IMR-90 (cell line): Measurements from ENCODE around the gene STX16. TPM values are rescaled to one million over a fixed set of nuclear protein-coding genes. Genes with fewer than 3 reads are reported as not detected.

Source experiments
- ATAC-seq: fragments of 200-7000 bp; cut with Tn5 transposase; 2 replicates; pipeline ENCODE4 v1.9.1; 2020; ENCODE audit warnings: low read depth, mild to moderate bottlenecking, moderate library complexity
- BruUV-seq: library from RNA; stranded (reverse); fragments of 400-500 nt; replicated peaks from 2 replicates; lab custom pipeline; 2021; lab: Mats Ljungman, UMichigan
- CTCF ChIA-PET: fragments of 300-600 bp; formaldehyde crosslinking; extraction: SDS; loops from one replicate; lab custom pipeline; 2021; ENCODE audit warnings: antibody characterized with exemption; lab: Yijun Ruan, JAX
- POLR2A ChIA-PET: fragments of 300-600 bp; sonication (Branson Sonifier 250); formaldehyde crosslinking; loops from one replicate; lab custom pipeline; 2022; ENCODE audit warnings: antibody characterized with exemption; ENCODE audit not compliant: unreplicated experiment; lab: Charles Lee
- DNase-seq: peaks from one replicate; pipeline ENCODE4 v3.0.0; 2013
- H2AFZ ChIP-seq: replicated peaks from 2 replicates; pipeline ENCODE3; 2013; ENCODE audit warnings: low read length, mild to moderate bottlenecking; ENCODE audit not compliant: poor library complexity
- H2AK5ac ChIP-seq: 2 replicates; pipeline ENCODE4 v1.6.1; 2013; ENCODE audit warnings: low read depth, low read length, inconsistent platforms
- H2AK9ac ChIP-seq: replicated peaks from 2 replicates; pipeline ENCODE3; 2013; ENCODE audit warnings: mild to moderate bottlenecking, low read depth, low read length, moderate library complexity; ENCODE audit not compliant: poor library complexity
- H2BK120ac ChIP-seq: 2 replicates; pipeline ENCODE4 v1.6.1; 2013; ENCODE audit warnings: low read depth, low read length, inconsistent platforms
- H2BK15ac ChIP-seq: 3 replicates; pipeline ENCODE4 v1.6.1; 2013; ENCODE audit warnings: low read depth, low read length, inconsistent platforms
- H2BK20ac ChIP-seq: 2 replicates; pipeline ENCODE4 v1.6.1; 2013; ENCODE audit warnings: low read depth, mild to moderate bottlenecking, inconsistent platforms, low read length, moderate library complexity
- H2BK5ac ChIP-seq: 2 replicates; pipeline ENCODE4 v1.6.1; 2013; ENCODE audit warnings: mild to moderate bottlenecking, low read depth, low read length, inconsistent platforms; ENCODE audit not compliant: poor library complexity, severe bottlenecking
- H3K14ac ChIP-seq: replicated peaks from 2 replicates; pipeline ENCODE4 v1.6.1; 2013; ENCODE audit warnings: low read depth, low read length, inconsistent platforms
- H3K18ac ChIP-seq: 2 replicates; pipeline ENCODE4 v1.6.1; 2013; ENCODE audit warnings: low read depth, low read length, control low read depth
- H3K23ac ChIP-seq: 2 replicates; pipeline ENCODE4 v1.6.1; 2013; ENCODE audit warnings: low read depth, low read length, inconsistent platforms
- H3K27ac ChIP-seq: 2 replicates; pipeline ENCODE4 v1.5.1; 2013; ENCODE audit warnings: mild to moderate bottlenecking, control low read depth, low read length; ENCODE audit not compliant: insufficient read depth
- H3K27me3 ChIP-seq: 2 replicates; pipeline ENCODE4 v1.6.1; 2013; ENCODE audit warnings: low read length; ENCODE audit not compliant: control insufficient read depth, insufficient read depth
- H3K36me3 ChIP-seq: 2 replicates; pipeline ENCODE4 v1.6.1; 2013; ENCODE audit warnings: low read length, mixed read lengths; ENCODE audit not compliant: control insufficient read depth, insufficient read depth
- H3K4ac ChIP-seq: 2 replicates; pipeline ENCODE4 v1.6.1; 2013; ENCODE audit warnings: low read depth, low read length, inconsistent platforms
- H3K4me1 ChIP-seq: 2 replicates; pipeline ENCODE4 v1.6.1; 2013; ENCODE audit warnings: low read length, mixed read lengths; ENCODE audit not compliant: control insufficient read depth, insufficient read depth
- H3K4me2 ChIP-seq: 2 replicates; pipeline ENCODE4 v1.6.1; 2013; ENCODE audit warnings: low read depth, mild to moderate bottlenecking, control low read depth, low read length, moderate library complexity
- H3K4me3 ChIP-seq: 2 replicates; pipeline ENCODE4 v1.5.1; 2013; ENCODE audit warnings: low read depth, mild to moderate bottlenecking, control low read depth, low read length, moderate library complexity; ENCODE audit not compliant: insufficient read depth
- H3K56ac ChIP-seq: 2 replicates; pipeline ENCODE4 v1.6.1; 2013; ENCODE audit warnings: low read length, inconsistent platforms; ENCODE audit not compliant: insufficient read depth; ENCODE audit errors: extremely low read depth
- H3K79me1 ChIP-seq, 2 experiments: 2 replicates each; pipeline ENCODE4 v1.6.1; 2013; ENCODE audit warnings: low read length in 2 of 2, inconsistent platforms in 1 of 2, low read depth in 1 of 2
- H3K9ac ChIP-seq: 2 replicates; pipeline ENCODE4 v1.6.1; 2013; ENCODE audit warnings: low read depth, low read length, control low read depth
- H3K9me1 ChIP-seq: 2 replicates; pipeline ENCODE4 v1.6.1; 2013; ENCODE audit warnings: low read length, inconsistent platforms; ENCODE audit not compliant: insufficient read depth
- H3K9me3 ChIP-seq: 2 replicates; pipeline ENCODE4 v1.6.1; 2013; ENCODE audit warnings: low read length; ENCODE audit not compliant: control insufficient read depth, insufficient read depth
- H4K20me1 ChIP-seq: 2 replicates; pipeline ENCODE4 v1.6.1; 2013; ENCODE audit warnings: low read length, inconsistent platforms; ENCODE audit not compliant: insufficient read depth
- H4K5ac ChIP-seq: 2 replicates; pipeline ENCODE4 v1.6.1; 2013; ENCODE audit warnings: mild to moderate bottlenecking, low read depth, low read length, control low read depth
- H4K8ac ChIP-seq, 2 experiments: 2 replicates each; pipeline ENCODE4 v1.6.1; 2013; ENCODE audit warnings: low read depth in 2 of 2, low read length in 2 of 2, control low read depth in 1 of 2, inconsistent platforms in 1 of 2
- H4K91ac ChIP-seq: 2 replicates; pipeline ENCODE4 v1.6.1; 2013; ENCODE audit warnings: low read depth, low read length, inconsistent platforms; ENCODE audit not compliant: insufficient read depth
- BHLHE40 ChIP-seq: fragments of 150-350 bp; IDR thresholded peaks from 2 replicates; pipeline ENCODE4 v1.6.1; 2016; ENCODE audit warnings: mild to moderate bottlenecking, low read depth, low read length
- CEBPB ChIP-seq: IDR thresholded peaks from 2 replicates; pipeline ENCODE4 v1.6.1; 2012; ENCODE audit warnings: low read depth, low read length, improper control_type of control experiment
- CHD1 ChIP-seq: IDR thresholded peaks from 2 replicates; pipeline ENCODE4 v1.6.1; 2012; ENCODE audit warnings: low read depth, low read length, improper control_type of control experiment
- FOS ChIP-seq: fragments of 150-350 bp; IDR thresholded peaks from 2 replicates; pipeline ENCODE4 v1.6.1; 2016; ENCODE audit warnings: low read depth, low read length
- MAFK ChIP-seq: IDR thresholded peaks from 2 replicates; pipeline ENCODE4 v1.6.1; 2012; ENCODE audit warnings: low read depth, low read length, improper control_type of control experiment
- MXI1 ChIP-seq: IDR thresholded peaks from 2 replicates; pipeline ENCODE4 v1.6.1; 2012; ENCODE audit warnings: low read depth, mild to moderate bottlenecking, low read length, moderate library complexity, borderline replicate concordance
- NFE2L2 ChIP-seq: fragments of 150-350 bp; IDR thresholded peaks from 2 replicates; pipeline ENCODE4 v1.6.1; 2016; ENCODE audit warnings: low read depth, mild to moderate bottlenecking, low read length
- POLR2A ChIP-seq: IDR thresholded peaks from 2 replicates; pipeline ENCODE4 v1.6.1; 2012; ENCODE audit warnings: mild to moderate bottlenecking, low read depth, low read length
- RAD21 ChIP-seq: IDR thresholded peaks from 2 replicates; pipeline ENCODE4 v1.6.1; 2012; ENCODE audit warnings: low read length, improper control_type of control experiment
- SMC3 ChIP-seq: fragments of 150-350 bp; IDR thresholded peaks from 2 replicates; pipeline ENCODE4 v1.6.1; 2016; ENCODE audit warnings: low read depth, mild to moderate bottlenecking, antibody characterized with exemption, low read length, moderate library complexity
- WGBS, 2 experiments: methylation state at CpG; one replicate each; pipeline versions ENCODE4 v1.1.5 to v1.1.7; 2013; ENCODE audit warnings: missing lambda C conversion rate in 2 of 2; ENCODE audit not compliant: insufficient read length in 1 of 2; ENCODE audit errors: extremely low coverage in 2 of 2; 5-methylcytosine and 5-hydroxymethylcytosine counted together
- dilution Hi-C: fragments of 300-500 bp; cut with HindIII; formaldehyde crosslinking; loops from one replicate; pipeline ENCODE4 v1.14.3; 2018; ENCODE audit warnings: low sequenced_read_pairs; ENCODE audit not compliant: unreplicated experiment
- in situ Hi-C: fragments of 300-500 bp; cut with MboI; formaldehyde crosslinking; loops from 3 replicates; pipeline ENCODE4 v1.14.3; 2019; ENCODE audit warnings: low sequenced_read_pairs, inconsistent platforms, mixed read lengths
- intact Hi-C: fragments of 100-400 bp; cut with micrococcal nuclease; formaldehyde crosslinking; loops from 2 replicates; pipeline ENCODE4 v1.10.0; 2022
- polyA plus RNA-seq, 3 experiments: library from polyadenylated mRNA; depleted of rRNA; stranded (reverse); fragments of >200 nt; gene quantifications; 2 replicates each; pipeline ENCODE4 v1.2.3, GENCODE V29; 2012; ENCODE audit warnings: low replicate concordance in 1 of 3
- total RNA-seq: library from RNA; depleted of rRNA; stranded (reverse); fragments of >200 nt; gene quantifications from 2 replicates; pipeline ENCODE4 v1.2.3, GENCODE V29; 2012
- TF ChIP-seq, protein P1 (sequence below): fragments of 150-350 bp; IDR thresholded peaks from 2 replicates; pipeline ENCODE4 v1.6.1; 2016; ENCODE audit warnings: low read depth, mild to moderate bottlenecking, low read length, moderate library complexity, borderline replicate concordance
- TF ChIP-seq, protein P2 (sequence below): fragments of 150-350 bp; IDR thresholded peaks from 2 replicates; pipeline ENCODE4 v1.6.1; 2017; ENCODE audit warnings: mild to moderate bottlenecking, antibody characterized with exemption, low read length, low read depth

STX16 gene
- total and polyA plus RNA-seq, 2 of the 4 experiments (the other 2 are of a cell fraction): 26.9 to 58.2 TPM

DNA sequence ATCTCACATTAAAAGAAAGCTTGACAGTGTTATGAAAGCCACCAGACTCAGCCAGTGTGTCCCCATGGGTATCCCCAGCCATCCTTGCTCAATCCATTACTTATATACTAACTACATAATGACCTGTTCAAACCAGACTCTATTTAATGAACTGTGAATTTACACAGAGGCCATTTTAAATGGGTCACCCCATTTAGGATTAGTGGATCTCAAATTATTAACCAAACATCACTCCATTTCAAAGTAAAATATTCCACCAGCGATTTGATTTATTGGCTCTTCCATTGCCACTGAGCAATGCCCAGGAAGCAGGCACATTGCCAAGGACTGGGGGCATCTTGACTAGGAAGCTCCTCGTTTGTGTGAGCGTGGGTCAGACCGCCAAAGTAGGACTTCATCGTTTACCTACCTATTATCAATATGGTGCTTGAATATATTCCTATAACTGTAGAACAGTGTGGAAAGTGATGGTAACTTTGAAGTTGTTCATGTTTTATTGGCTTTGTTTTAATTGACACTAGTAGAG is 26.1 kb downstream of the STX16 start:
- Histone ChIP-seq H3K14ac (no peak overlapping the region), H3K4me2 (no peak overlapping the region), H2BK15ac (no peak overlapping the region), H3K9me1 (peaks cover 12% of the 10 kb centered on the region), H3K79me1 (peaks cover 12 to 34% of the 10 kb centered on the region in 2 experiments; a peak in 3 of 4 replicates), H3K4me1 (peaks cover 2% of the 10 kb centered on the region; the same call in 1 of the 2 replicates), H2AK9ac (no peak overlapping the region), H2AFZ (no peak overlapping the region), H4K20me1 (no peaks in the 10 kb centered on the region; the same call in 1 of the 2 replicates), H4K91ac (no peak overlapping the region), H3K36me3 (peaks cover 48% of the 10 kb centered on the region), H3K23ac (no peak overlapping the region), H3K9me3 (no peaks in the 10 kb centered on the region), H3K18ac (no peak overlapping the region), H3K4ac (no peak overlapping the region), H2BK20ac (no peak overlapping the region), H3K27me3 (no peaks in the 10 kb centered on the region), H2BK5ac (no peak overlapping the region), H3K56ac (no peak overlapping the region), H3K4me3 (no peak overlapping the region), H4K5ac (no peak overlapping the region), H3K9ac (no peak overlapping the region), H2BK120ac (no peak overlapping the region), H4K8ac (no peak overlapping the region), H3K27ac (no peak overlapping the region), H2AK5ac (no peak overlapping the region)
- POLR2A ChIA-PET: no interaction called here
- TF ChIP-seq BHLHE40 (no peak), POLR2A (no peak), MAFK (no peak), FOS (no peak), CHD1 (no peak), MXI1 (no peak), RAD21 (no peak), SMC3 (no peak), NFE2L2 (no peak), CEBPB (no peak)
- TF ChIP-seq, protein P1, sequence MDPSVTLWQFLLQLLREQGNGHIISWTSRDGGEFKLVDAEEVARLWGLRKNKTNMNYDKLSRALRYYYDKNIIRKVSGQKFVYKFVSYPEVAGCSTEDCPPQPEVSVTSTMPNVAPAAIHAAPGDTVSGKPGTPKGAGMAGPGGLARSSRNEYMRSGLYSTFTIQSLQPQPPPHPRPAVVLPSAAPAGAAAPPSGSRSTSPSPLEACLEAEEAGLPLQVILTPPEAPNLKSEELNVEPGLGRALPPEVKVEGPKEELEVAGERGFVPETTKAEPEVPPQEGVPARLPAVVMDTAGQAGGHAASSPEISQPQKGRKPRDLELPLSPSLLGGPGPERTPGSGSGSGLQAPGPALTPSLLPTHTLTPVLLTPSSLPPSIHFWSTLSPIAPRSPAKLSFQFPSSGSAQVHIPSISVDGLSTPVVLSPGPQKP: no peak
- TF ChIP-seq, protein P2, sequence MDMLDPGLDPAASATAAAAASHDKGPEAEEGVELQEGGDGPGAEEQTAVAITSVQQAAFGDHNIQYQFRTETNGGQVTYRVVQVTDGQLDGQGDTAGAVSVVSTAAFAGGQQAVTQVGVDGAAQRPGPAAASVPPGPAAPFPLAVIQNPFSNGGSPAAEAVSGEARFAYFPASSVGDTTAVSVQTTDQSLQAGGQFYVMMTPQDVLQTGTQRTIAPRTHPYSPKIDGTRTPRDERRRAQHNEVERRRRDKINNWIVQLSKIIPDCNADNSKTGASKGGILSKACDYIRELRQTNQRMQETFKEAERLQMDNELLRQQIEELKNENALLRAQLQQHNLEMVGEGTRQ: no peak
- CTCF ChIA-PET: interaction anchor here (0.5 kb wide), 1 partner anchor 59 kb away, joined by 3 read pairs; no protein-coding TSS in a partner anchor
- WGBS, 2 experiments: 80% methylated on average over 1 of the region's 5 CpGs; no CpG with 5 or more reads in 1 of the 2 experiments
- intact Hi-C loops: no loop called here
- TSS peak; percentile 56 for BruUV-seq
- no peak for ATAC-seq
- dilution Hi-C loops: no loop called here
- in situ Hi-C loops: no loop called here
- DNase-seq: no peak
